NCI-H82 (cell line): Measurements from ENCODE around the gene VAMP5.
"Not testable (repeated sequence)": the region's sequence is repeated elsewhere in the genome, so short reads cannot be mapped to it uniquely, and the experiment has no call there.

Source experiments
- DNase-seq: peaks from one replicate; lab custom pipeline; 2025; lab: John Stamatoyannopoulos, UW

The VAMP5 gene

GRCh38 chr2:85601771-85602475, 17.7 kb downstream of the VAMP5 start:
- DNase-seq, result peak; percentile 66

- peak; percentile 96 for DNase-seq
These were observed 18.4 kb downstream of the VAMP5 start, which contains the start of gene TMEM150A for GRCh38 chr2:85602476-85603234. TSS of gene TMEM150A (minus strand) at chr2:85602698. CDS start at chr2:85601948, 750 bp downstream.

- not testable (repeated sequence) for DNase-seq
These were observed 19.9 kb downstream of the VAMP5 start for GRCh38 chr2:85604133-85604444.

GRCh38 chr2:85604568-85605339, 20.5 kb downstream of the VAMP5 start:
- no peak for DNase-seq

GRCh38 chr2:85605406-85606115, 21.3 kb downstream of the VAMP5 start:
- DNase-seq, result no peak

GRCh38 chr2:85606116-85606455, 21.9 kb downstream of the VAMP5 start:
- DNase-seq, result no peak

GRCh38 chr2:85607268-85608215, 23.3 kb downstream of the VAMP5 start:
- DNase-seq, result no peak

- no peak for DNase-seq
These were observed 27.0 kb downstream of the VAMP5 start for GRCh38 chr2:85611217-85611704.

- peak; percentile 95 for DNase-seq
These were observed 27.7 kb downstream of the VAMP5 start, which contains the start of gene C2orf68 for GRCh38 chr2:85611705-85612587. TSS of gene C2orf68 (minus strand) at chr2:85612066. CDS start at chr2:85611984, 82 bp downstream.

GRCh38 chr2:85613717-85614515, 29.7 kb downstream of the VAMP5 start:
- DNase-seq, result peak; percentile 88

GRCh38 chr2:85614757-85615156, 30.5 kb downstream of the VAMP5 start:
- not testable (repeated sequence) for DNase-seq

- DNase-seq, result no peak
These were observed 31.1 kb downstream of the VAMP5 start for GRCh38 chr2:85615413-85615728.

GRCh38 chr2:85617723-85618122, 33.5 kb downstream of the VAMP5 start:
- not testable (repeated sequence) for DNase-seq

GRCh38 chr2:85619617-85620016, 35.4 kb downstream of the VAMP5 start:
- no peak for DNase-seq

GRCh38 chr2:85621338-85621737, 37.1 kb downstream of the VAMP5 start:
- DNase-seq, result no peak

GRCh38 chr2:85623991-85624390, 39.8 kb downstream of the VAMP5 start:
- DNase-seq, result no peak

- no peak for DNase-seq
These were observed 44.4 kb downstream of the VAMP5 start for GRCh38 chr2:85628658-85629057.

- DNase-seq, result no peak
These were observed 47.1 kb downstream of the VAMP5 start for GRCh38 chr2:85631316-85631715.

- no peak for DNase-seq
These were observed 50.8 kb downstream of the VAMP5 start for GRCh38 chr2:85635011-85635410.
